Measurements from ENCODE around the gene NEMP2. TPM values are rescaled to one million over a fixed set of nuclear protein-coding genes. Genes with fewer than 3 reads are reported as not detected.

Gene NEMP2
- total RNA-seq, 4 donors from 2014 or later: 5.6 to 9.0 (median 7.3) TPM

DNA sequence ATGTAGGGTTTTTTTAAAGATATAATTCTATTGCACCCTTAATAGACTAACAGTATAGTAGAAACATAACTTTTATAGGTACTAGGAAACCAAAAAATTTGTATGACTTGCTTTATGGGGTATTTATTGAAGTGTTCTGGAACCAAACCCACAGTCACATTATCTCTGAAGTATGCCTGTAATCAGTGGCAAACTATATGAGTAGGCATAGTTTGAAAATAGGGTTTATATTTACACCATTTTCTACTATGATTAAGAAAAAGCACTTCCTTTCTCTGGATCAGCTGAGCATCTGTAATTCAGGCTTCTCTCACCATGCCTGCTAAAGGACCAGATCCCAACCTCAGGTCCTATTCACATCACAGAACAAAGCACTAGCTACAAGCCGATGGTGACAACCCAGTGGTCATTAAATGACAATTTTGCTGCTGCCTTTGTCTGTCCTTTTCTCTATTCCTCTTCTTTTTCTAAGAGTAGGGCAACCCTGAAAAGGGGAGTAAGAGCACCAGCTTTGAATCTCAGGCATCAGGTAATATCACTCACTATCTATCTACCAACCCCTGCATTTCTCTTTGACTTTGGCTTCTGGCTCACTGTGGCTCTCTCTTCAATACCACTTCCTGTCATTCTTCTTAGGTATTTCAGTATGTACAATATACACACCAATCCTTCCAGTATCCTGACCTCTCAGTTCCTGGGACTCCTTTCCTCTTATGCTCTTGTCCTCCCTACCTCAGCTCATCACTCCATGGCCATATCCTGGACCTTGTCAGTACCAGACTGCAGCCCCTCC is 14.4 kb downstream of the NEMP2 start:
- Histone ChIP-seq H3K36me3 (no peaks in the 10 kb centered on the region), H3K9me3 (no peaks in the 10 kb centered on the region), H3K27me3 (no peaks in the 10 kb centered on the region), H3K4me1 (no peaks in the 10 kb centered on the region), H3K4me3 (replicated peaks in 1 of 3) (no peak overlapping the region), H3K27ac (no peak overlapping the region)
- intact Hi-C loops (cut with DNase I): no loop called here
- WGBS, 2 donors: 81 to 95% methylated on average over 1 of the region's 1 CpG
- DNase-seq: no peak
- TF ChIP-seq, protein P1, sequence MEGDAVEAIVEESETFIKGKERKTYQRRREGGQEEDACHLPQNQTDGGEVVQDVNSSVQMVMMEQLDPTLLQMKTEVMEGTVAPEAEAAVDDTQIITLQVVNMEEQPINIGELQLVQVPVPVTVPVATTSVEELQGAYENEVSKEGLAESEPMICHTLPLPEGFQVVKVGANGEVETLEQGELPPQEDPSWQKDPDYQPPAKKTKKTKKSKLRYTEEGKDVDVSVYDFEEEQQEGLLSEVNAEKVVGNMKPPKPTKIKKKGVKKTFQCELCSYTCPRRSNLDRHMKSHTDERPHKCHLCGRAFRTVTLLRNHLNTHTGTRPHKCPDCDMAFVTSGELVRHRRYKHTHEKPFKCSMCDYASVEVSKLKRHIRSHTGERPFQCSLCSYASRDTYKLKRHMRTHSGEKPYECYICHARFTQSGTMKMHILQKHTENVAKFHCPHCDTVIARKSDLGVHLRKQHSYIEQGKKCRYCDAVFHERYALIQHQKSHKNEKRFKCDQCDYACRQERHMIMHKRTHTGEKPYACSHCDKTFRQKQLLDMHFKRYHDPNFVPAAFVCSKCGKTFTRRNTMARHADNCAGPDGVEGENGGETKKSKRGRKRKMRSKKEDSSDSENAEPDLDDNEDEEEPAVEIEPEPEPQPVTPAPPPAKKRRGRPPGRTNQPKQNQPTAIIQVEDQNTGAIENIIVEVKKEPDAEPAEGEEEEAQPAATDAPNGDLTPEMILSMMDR (IDR thresholded peaks at IDR 0.05): no peak
- no peak for TF ChIP-seq POLR2A (IDR thresholded peaks at IDR 0.05)

DNA sequence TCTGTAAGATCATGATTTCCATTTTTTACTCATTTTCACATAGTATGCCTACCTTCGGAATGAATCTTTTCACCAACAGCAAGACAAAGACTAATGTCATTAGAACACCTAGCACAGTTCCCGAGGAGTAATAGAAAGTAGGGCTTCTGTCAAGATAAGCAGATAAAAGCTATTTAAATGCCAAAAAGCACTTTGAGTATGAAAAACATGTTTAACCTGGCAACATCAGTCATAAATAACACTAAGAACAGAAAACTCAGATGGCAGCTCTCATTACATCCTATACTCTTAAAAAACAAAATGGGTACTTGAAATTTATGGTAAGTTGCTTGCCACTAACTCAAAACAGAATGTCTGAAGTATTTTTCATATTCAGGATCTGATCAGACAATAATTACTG is 17.1 kb downstream of the NEMP2 start:
- DNase-seq: no peak
- H3K27me3 ChIP-seq: no peaks in the 10 kb centered on the region
- no peaks in the 10 kb centered on the region for H3K9me3 ChIP-seq
- intact Hi-C loops (cut with DNase I): no loop called here
- no peaks in the 10 kb centered on the region for H3K36me3 ChIP-seq
- no peak overlapping the region for H3K27ac ChIP-seq
- TF ChIP-seq, protein P1 (IDR thresholded peaks at IDR 0.05): no peak
- no peak for TF ChIP-seq POLR2A (IDR thresholded peaks at IDR 0.05)
- no peaks in the 10 kb centered on the region for H3K4me1 ChIP-seq
- H3K4me3 ChIP-seq (replicated peaks in 1 of 3): no peak overlapping the region
- WGBS, 2 donors: 93 to 96% methylated on average over 2 of the region's 2 CpGs

DNA sequence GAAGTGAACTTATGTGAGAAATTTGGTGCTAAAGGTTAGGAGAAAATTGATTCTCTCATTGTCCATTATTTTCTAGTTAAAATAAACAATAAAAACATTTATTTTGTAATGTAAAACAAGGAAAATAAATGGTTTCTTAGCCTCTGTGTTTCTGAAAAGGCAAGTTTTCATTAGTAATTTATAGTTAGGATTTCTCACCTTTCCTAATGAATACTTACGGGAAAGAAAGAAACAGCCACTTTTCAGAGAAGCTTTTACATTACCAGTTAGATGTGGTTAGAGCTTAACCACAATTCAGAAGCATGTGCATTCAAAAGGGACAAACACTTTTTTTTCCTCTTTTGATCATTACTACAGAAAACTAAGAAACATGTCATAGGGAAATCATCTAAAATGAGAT is 18.8 kb downstream of the NEMP2 start:
- no peak for DNase-seq
- H3K9me3 ChIP-seq: no peaks in the 10 kb centered on the region
- TF ChIP-seq POLR2A (IDR thresholded peaks at IDR 0.05): no peak
- TF ChIP-seq, protein P1 (IDR thresholded peaks at IDR 0.05): no peak
- WGBS, 2 donors: 85 to 89% methylated on average over 1 of the region's 1 CpG
- H3K27me3 ChIP-seq: no peaks in the 10 kb centered on the region
- no peak overlapping the region for H3K4me3 ChIP-seq (replicated peaks in 1 of 3)
- no peaks in the 10 kb centered on the region for H3K36me3 ChIP-seq
- H3K27ac ChIP-seq: no peak overlapping the region
- H3K4me1 ChIP-seq: no peaks in the 10 kb centered on the region
- intact Hi-C loops (cut with DNase I): no loop called here

DNA sequence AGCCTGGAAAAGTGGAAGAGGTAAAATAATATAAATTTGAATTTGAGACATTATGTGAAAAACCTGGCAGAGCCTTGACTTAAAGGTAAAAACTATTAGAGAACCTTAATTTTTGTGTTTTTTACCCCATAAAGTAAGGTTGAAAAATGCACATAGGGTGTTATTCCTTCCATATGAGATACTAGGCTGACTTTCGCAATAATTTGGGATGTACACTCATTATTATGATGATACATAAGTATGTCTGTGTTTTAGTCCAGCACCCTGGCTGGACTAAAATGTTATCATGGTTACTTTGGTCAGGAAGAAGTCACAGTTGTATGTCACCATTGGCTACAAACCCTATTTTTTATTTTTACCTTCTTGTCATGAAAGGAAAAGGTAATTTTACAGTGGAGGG is 19.8 kb downstream of the NEMP2 start:
- TF ChIP-seq, protein P1 (IDR thresholded peaks at IDR 0.05): no peak
- TF ChIP-seq POLR2A (IDR thresholded peaks at IDR 0.05): no peak
- intact Hi-C loops (cut with DNase I): no loop called here
- 96 to 97% methylated on average over 1 of the region's 1 CpG for WGBS, 2 donors
- no peaks in the 10 kb centered on the region for H3K36me3 ChIP-seq
- H3K9me3 ChIP-seq: no peaks in the 10 kb centered on the region
- H3K4me1 ChIP-seq: no peaks in the 10 kb centered on the region
- H3K27me3 ChIP-seq: no peaks in the 10 kb centered on the region
- H3K4me3 ChIP-seq (replicated peaks in 1 of 3): no peak overlapping the region
- no peak for DNase-seq
- no peak overlapping the region for H3K27ac ChIP-seq

DNA sequence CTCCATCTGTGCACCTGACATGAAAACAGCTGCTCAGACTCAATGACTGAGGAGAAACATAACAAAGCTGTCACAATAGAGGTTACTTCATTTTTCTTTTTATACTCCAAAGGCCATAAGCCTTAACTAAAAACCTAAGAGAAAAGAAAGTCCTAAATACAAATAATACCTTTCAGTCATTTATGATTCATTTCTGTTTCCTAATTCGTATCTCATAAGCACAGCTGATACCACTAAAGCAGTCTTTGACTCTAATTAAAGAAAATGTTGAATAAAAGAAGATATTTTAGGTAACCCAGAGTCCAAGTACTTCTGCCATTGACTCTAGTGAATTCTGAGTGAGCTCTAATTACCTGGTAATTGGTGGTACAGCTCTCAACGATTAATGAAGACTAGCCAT is 20.6 kb downstream of the NEMP2 start:
- WGBS, 2 donors: 93 to 95% methylated on average over 2 of the region's 2 CpGs
- no peaks in the 10 kb centered on the region for H3K36me3 ChIP-seq

More for the DNA sequence above, 20.6 kb downstream of the NEMP2 start:
- DNase-seq: no peak
- no peak for TF ChIP-seq POLR2A (IDR thresholded peaks at IDR 0.05)
- TF ChIP-seq, protein P1 (IDR thresholded peaks at IDR 0.05): no peak
- Histone ChIP-seq H3K4me1 (no peaks in the 10 kb centered on the region), H3K27ac (no peak overlapping the region), H3K9me3 (no peaks in the 10 kb centered on the region), H3K4me3 (replicated peaks in 1 of 3) (no peak overlapping the region), H3K27me3 (no peaks in the 10 kb centered on the region)
- intact Hi-C loops (cut with DNase I): no loop called here

All from thyroid gland (tissue), 4 donors.